A549 (cell line): ENCODE data around the gene CXorf65.

Experiments
- BCL3 ChIP-seq: fragments of >200 bp; sonication (Bioruptor Twin); formaldehyde crosslinking; IDR thresholded peaks from 3 replicates; pipeline ENCODE4 v1.6.1; 2016
- BHLHE40 ChIP-seq: IDR thresholded peaks from 2 replicates; pipeline ENCODE4 v1.6.1; 2012; ENCODE audit warnings: low read depth, low read length, inconsistent platforms
- CTCF ChIP-seq: fragments of >200 bp; sonication (Bioruptor Twin); formaldehyde crosslinking; IDR thresholded peaks from 3 replicates; pipeline ENCODE4 v1.5.1; 2016
- EP300 ChIP-seq, 2 experiments: fragments of >200 bp; sonication (Bioruptor Twin); formaldehyde crosslinking; IDR thresholded peaks; 2 replicates in 1 of 2; 3 replicates in 1 of 2; pipeline ENCODE4 v1.6.1; 2016 to 2017
- HES2 ChIP-seq: fragments of >200 bp; sonication (Bioruptor Twin); formaldehyde crosslinking; IDR thresholded peaks from 2 replicates; pipeline ENCODE4 v1.6.1; 2016
- JUN ChIP-seq, 2 experiments: fragments of >200 bp; sonication (Bioruptor Twin); formaldehyde crosslinking; IDR thresholded peaks; 2 replicates in 1 of 2; 3 replicates in 1 of 2; pipeline ENCODE4 v1.6.1; 2016 to 2017
- KDM1A ChIP-seq: fragments of 200-600 bp; sonication (generic); IDR thresholded peaks from 2 replicates; pipeline ENCODE4 v1.6.1; 2016; ENCODE audit warnings: low read depth, mild to moderate bottlenecking
- NPAS2 ChIP-seq: fragments of 250-450 bp; sonication (Bioruptor Pico); IDR thresholded peaks from 2 replicates; pipeline ENCODE4 v1.8.0; 2022; ENCODE audit warnings: mild to moderate bottlenecking, moderate library complexity, borderline replicate concordance
- POLR2A ChIP-seq: IDR thresholded peaks from 2 replicates; pipeline ENCODE4 v1.6.1; 2012; ENCODE audit warnings: mild to moderate bottlenecking, low read length
- RAD21 ChIP-seq, 2 experiments: fragments of >200 bp in 1 of 2; sonication (Bioruptor Twin) in 1 of 2; formaldehyde crosslinking in 1 of 2; IDR thresholded peaks in 1 of 2; conservative IDR thresholded peaks in 1 of 2; 2 replicates in 1 of 2; 3 replicates in 1 of 2; pipeline ENCODE4 v1.6.1; 2012 to 2018; ENCODE audit warnings: inconsistent platforms in 1 of 2
- REST ChIP-seq: fragments of 200-600 bp; sonication (generic); IDR thresholded peaks from 2 replicates; pipeline ENCODE4 v1.6.1; 2016; ENCODE audit warnings: antibody characterized with exemption, mild to moderate bottlenecking, moderate library complexity
- RFX5 ChIP-seq: fragments of 450-650 bp; IDR thresholded peaks from 2 replicates; pipeline ENCODE4 v1.7.1; 2014; ENCODE audit warnings: antibody characterized with exemption, mild to moderate bottlenecking, moderate library complexity
- SMC3 ChIP-seq: fragments of >200 bp; sonication (Bioruptor Twin); formaldehyde crosslinking; IDR thresholded peaks from 3 replicates; pipeline ENCODE4 v1.6.1; 2018; ENCODE audit warnings: inconsistent platforms

GRCh38 chrX:71106427-71106826, at the start of gene CXorf65:
- TF ChIP-seq POLR2A, result no peak
- TF ChIP-seq CTCF, result no peak
- no peak for TF ChIP-seq NPAS2 (CRISPR knock-in tag)
- TF ChIP-seq BHLHE40, result no peak
- no peak for TF ChIP-seq SMC3
- no peak for TF ChIP-seq HES2
- TF ChIP-seq JUN (IDR thresholded peaks at IDR 0.05), result no peak
- no peak for TF ChIP-seq EP300 (IDR thresholded peaks at IDR 0.05)
- TF ChIP-seq REST, result no peak
- TF ChIP-seq BCL3, result no peak
- TF ChIP-seq KDM1A, result no peak
- no peak for TF ChIP-seq RAD21 (conservative IDR thresholded peaks at IDR 0.05 in 1 of 2, IDR thresholded peaks at IDR 0.05 in 1 of 2)
- no peak for TF ChIP-seq RFX5
